ENCODE measurements around the gene IER3IP1.
"Not testable (repeated sequence)": the region's sequence is repeated elsewhere in the genome, so short reads cannot be mapped to it uniquely, and the experiment has no call there.

IER3IP1 gene

DNA sequence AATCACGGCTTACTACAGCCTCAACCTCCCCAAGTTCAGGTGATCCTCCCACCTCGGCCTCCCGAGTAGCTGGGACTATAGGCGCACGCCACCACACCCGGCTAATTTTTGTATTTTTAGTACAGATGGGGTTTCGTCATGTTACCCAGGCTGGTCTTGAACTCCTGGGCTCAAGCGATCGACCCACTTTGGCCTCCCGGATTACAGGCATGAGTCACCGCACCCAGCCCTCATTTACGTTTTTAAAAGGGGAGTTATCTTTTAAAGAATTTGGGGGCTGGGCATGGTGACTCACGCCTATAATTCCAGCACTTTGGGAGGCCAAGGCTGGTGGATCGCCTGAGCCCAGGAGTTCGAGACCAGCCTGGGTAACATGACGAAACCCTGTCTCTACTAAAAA, 17.8 kb downstream of the IER3IP1 start:
- DNase-seq: not testable (repeated sequence)

DNA sequence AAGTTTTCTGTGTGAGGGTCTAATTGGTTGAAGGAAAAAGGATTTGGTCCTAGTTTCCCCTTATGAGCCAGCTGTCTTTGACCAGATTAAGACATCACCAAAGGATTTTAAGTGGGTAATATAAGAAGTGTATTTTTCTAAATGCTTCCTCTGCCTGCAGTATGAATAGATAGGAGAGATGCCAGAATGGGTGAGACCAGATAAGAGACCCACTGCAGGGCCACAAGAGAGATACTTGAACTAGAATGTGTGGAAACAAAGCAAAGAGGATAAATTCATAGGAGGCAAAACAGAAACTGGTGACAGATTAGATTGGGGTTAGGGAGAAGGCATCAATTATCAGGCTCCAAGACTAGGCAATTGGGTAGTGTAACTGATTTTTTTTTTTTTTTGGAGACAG, 24.7 kb downstream of the IER3IP1 start:
- DNase-seq: no peak

DNA sequence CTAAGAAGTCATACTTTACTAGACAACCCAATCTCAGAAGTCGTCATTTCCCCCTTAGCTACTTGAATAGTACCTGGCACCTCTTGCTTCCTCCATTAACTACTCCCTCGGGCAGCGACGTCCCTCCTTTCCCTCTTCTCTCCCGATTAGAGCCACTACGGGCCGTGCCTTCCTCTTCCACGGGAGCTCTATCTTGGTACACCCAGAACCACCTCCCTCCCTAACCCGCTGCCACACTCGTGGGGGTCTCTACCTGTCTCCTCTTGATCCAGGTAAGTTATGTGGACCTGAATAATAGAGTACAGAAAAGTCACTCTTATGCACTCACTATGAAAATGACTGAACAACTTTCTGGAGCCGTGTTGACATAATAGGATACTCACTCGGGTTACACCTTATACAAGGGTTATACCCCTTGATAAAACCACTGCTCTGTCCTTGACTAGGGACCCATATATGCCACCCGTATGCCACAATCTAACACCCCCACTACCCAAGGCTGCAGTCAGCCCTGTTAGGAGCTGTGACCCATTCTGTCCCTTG, 25.3 kb downstream of the IER3IP1 start:
- DNase-seq: no peak

DNA sequence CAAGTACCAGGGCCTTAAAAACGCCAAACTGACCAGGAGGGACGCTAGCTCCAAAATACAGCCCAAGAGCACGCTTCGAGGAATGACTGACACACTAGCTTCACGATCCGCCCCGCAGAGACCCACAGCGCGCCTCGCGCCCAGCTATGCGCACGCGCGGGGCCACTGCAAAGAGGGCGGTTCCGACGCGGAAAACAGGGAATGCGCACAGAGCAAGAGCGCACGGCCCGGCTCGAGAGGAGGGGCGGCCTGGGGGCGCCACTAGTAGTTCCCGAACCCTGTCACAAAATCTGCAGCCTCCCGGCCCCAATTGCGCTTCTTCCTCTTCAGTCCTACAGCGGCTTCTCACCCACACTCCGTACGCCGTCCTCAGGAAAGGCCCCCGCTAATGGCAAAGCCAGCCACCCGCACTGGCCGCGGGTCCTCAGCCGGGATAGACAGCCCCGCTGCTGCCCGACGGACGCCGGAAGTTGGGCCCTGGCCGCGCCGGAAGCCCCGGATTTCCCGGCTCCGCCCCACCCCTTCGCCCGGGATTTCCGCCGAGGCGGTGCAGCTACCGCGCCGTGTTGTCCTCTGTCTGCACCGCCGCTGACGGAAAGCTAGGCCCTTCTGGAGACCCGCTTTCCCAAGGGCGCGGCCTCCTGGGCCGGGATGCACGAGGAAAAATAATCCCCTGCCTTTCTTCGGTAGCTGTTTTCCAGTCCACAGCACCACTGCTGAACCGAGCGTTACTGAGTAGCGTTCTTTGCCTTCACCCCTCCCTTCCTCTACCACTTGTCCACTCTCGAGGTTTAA, 25.9 kb downstream of the IER3IP1 start, which contains the start of gene HDHD2:
TSS of gene HDHD2 (minus strand) at position 472 of the 795 bp plus-strand sequence. CDS start 14,061 bp downstream, outside the sequence.
- DNase-seq: peak; percentile 97

DNA sequence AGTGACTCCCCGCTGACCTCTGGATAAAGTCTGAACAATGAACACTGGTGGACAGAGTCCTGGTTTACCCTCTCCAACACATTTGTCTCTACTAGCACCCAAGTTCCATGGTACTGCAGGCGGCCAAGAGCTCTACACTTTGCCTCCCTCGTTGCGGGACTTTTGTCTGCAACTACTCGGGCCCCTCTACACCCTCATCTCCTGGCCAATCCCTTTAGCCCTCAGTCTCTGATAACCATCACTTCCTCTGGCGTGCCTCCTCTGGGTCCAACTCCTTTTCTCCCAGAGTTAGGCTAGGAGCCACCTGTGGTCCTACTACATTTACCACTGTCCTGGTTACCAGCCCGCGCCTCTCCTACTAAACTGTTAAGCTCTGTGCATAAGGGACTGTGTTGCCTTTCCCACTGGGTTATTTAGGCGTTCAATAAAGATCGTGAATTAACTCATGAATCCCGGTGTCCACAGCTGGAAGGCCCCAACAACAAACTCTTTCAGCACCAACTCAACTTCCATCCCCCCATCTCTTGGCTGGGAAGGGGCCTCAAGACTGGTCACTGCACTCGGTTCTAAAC, 26.6 kb downstream of the IER3IP1 start:
- DNase-seq: no peak

DNA sequence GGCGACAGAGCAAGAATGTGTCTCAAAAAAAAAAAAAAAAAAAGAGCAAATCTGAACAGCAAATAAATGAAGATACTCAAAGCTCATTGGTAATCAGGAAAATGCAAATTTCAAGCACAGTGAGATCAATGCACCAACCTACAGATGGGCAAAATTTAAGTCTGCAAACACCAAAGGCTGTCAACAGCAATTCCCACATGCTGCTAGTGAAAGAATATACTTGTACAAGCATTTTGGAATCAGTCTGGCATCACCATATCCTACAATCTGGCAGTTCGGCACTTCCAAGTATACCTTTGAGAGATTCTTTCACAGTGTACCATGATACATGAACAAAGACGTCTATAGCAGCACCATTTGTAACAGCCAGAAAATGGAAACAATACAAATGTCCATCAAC, 30.0 kb downstream of the IER3IP1 start:
- DNase-seq: no peak

DNA sequence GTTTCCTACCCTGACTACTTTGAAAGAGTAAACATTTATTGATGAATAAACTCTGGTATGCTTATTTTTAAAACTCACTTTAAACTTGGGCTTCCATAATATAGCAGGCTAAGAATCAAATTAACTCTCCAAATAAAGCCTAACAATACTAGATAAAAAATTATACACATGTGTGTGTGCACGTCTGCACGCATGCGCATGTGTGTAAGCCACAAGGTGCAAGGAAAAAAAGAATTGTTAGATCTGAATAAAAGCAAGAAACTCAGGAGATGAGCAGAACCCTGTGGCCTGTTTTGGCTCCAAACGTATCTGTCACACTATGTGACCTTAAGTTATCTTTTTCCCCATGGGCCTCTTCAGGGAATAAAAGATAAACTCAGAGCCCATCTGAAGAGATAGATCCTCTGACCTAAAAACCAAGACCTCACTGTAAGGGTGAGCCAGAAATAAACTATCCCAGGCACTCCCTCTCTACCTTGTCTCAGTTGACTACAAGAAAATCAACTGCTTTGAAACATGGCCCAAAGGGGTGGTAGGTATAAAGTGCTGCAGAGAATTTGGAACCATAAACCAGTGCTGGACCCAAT, 32.2 kb downstream of the IER3IP1 start:
- DNase-seq: no peak

DNA sequence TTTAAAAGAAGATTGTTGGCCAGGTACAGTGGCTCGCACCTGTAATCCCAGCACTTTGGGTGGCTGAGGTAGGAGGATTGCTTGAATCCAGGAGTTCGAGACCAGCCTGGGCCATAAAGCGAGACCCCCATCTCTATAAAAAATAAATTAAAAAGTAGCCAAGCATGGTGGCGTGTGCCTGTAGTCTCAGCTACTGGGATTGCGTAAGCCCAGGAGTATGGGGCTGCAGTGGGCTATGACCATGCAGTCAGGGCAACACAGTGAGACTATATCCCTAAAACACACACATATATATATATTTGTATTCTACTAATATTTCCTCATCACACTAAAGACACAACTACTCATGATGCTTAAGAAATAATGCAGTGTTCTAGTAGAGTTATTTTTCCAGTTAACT, 33.0 kb downstream of the IER3IP1 start:
- no peak for DNase-seq

DNA sequence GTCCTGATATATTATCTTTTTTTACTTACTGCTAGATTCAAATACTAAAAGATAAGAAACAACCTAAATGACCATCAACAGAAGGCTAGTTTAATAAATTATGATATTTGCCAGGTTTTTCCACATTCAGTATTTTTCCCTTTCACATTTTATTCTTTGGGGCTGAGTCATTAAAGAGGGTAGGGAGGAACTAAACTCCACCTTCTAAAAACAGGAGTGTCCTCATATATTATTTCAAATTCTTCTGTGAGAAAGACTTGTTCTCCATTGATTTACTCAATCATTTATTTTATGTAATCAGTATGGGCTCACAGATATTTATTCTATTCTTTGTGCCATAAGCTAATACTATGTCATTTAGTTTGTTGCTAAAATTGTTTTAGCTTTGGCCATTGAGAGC, 34.9 kb downstream of the IER3IP1 start:
- DNase-seq: no peak

DNA sequence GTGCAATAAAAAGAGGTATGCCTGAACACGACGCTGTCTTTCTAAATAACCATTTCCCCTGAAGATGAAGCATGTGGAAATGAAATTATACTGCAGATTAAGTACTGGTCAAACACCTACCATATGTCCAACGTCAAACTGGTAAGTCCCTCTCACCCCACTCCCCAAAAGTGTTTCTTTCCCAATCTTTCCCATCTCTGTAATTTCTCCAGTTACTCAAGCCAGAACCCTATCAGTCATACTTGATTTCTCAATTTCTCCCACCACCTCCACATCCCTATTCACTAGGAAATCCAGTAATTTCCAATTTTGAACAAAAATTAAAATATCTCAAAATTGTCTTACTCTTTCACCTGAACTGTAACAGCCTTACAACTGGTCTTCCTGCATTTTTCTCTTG, 55.0 kb downstream of the IER3IP1 start:
- DNase-seq: no peak

DNA sequence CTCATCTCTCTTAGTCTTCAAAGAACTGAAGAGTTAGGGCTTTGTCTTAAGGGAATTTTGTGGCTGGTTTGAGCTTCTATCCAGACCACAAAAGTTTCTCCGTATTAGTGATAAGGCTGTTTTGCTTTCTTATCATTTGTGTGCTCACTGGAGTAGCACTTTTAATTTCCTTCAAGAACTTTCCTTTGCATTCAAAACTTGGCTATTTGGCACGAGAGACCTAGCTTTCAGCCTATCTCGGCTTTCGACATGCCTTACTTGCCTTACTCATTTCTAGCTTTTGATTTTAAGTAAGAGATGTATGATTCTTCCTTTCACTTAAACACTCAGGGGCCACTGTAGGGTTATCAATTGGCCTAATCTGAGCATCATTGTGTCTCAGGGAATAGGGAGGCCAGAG, 55.7 kb downstream of the IER3IP1 start:
- no peak for DNase-seq

DNA sequence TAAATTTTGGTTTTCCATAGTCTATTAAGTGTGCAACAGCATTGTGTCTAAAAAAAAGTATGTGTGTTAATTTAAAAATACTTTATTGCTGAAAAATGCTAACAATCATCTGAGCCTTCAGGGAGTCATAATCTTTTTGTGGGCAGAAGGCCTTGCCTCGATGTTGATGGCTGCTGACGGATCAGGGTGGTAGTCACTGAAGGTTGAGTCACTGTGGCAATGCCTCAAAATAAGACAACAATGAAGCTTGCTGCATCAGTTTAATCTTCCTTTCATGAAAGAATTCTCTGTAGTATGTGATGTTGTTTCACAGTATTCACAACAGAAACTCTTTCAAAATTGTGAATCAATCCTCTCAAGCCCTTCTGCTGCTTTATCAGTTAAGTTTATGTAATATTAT, 57.2 kb downstream of the IER3IP1 start:
- no peak for DNase-seq

DNA sequence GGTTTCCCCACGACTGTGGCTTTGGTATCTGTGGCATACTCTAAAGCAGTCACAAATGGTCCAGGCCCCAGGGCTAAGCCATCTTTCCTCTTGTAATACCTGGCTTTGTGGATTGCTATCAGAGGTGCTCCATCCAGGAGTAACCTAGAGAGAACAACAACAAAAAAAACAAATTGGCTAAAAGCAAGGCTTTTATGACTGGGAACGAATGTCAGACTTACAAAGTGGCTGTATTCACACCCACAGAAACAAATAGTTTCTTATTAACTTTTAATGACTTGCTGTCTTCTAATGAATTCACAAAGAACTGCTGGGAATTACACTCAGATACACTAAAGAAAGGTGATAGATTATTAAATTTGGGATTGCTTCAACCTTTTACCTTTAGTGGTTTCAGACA, 61.0 kb downstream of the IER3IP1 start:
- no peak for DNase-seq

DNA sequence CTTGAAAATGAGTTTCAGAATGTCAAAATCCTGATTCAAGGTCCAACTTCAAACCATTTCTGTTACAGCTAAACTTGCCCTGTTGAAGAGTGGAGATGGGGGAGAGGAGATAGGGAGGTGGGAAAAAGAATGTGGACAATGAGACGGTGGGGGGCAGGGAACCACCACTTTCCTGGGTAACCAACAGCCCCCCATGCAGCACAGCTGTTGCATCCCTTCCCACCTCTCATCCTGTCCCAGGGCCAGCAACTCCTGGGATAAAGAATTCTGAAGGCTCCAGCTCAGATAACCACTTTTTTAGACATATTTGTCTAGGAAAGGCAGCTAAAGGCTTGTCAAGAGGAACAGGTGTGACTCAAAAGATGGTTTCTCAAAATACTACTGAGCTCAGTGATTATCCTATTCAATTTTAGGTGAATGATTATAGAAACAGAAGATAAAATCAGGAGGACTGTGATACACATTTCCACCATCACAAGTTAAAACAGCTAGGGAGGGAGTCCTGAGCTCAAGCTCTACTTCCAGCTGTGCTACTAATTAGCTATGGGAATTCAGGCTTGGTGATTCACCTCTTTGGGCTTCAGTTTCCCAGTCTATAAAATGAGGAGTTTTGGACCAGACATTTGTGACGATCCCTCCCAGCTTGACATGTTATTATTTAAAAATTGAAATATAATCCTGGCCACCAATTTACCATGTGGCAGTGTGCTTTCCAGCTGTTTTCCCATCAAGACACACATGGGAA, 62.2 kb downstream of the IER3IP1 start:
- no peak for DNase-seq

DNA sequence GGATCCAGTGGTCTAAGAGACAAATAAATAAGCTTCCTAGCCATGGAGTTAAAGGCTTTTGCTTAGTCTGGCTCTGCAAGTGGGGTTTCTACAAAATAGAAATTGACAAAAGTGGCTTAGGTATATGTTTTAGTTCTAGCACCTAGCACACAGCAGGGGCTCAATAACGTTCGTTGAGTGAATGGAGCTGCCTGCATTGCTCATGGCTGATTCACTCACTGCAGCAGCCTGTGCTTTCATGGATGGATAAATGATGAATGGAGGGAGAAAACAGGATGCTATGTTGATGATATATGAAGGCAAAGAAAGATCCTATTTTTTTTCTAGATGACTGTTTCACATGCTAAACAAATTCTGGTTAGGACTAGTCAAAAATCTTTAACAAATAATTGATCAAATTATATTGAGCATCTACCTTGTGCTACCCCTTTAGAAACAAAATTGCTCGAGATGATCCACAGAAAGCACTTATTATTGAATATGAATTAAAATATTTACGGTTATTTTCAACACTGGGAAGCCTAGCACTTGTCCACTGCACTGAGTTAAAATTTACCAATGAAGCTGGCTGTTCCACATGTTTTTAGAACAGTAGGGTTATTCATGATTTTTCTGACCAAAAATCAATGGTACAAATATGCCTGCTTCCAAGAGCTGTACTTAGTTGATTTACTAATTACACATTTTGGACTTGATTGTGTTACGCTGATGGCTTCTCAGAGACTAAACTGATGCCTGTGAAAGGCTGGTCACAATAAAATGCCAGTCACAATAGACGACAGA, 65.5 kb downstream of the IER3IP1 start:
- DNase-seq: no peak

DNA sequence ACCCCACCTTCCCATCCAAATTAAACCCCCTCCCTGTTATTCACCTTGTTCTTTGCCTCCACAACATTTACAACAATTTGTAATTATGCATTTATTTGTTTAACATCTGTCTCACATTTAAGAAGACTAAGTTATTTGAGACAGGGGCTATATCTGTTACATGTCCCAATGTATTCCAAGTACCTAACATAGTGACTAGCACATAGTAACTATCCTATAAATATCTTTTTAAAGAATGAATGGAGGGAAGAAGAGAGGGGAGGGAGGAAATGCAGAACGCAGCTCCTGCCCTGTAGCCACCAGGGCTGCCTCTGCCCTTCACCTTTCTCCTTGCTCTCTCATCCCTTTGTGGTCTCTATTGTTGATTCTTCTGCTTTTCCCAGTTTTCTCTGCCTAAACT, 66.4 kb downstream of the IER3IP1 start:
- no peak for DNase-seq

DNA sequence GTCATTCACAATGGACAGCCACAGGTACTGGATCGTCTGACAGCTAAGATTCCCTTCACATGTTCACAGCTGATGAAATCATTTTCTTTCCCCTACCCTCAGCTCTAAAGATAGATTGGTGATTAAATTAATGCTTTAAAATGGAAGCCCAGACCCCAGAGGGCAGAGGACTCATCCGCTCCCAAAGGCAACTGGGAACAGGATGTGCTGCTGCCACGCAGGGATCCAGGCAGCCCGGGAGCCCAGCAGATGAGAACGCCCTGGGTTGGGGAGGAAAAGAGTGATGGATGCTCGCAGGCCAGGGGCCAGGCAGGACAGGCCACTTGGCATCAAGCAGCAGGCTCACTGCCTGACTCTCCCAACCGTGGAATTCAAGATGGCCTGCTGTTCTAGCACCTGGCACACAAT, 67.2 kb downstream of the IER3IP1 start:
- no peak for DNase-seq

DNA sequence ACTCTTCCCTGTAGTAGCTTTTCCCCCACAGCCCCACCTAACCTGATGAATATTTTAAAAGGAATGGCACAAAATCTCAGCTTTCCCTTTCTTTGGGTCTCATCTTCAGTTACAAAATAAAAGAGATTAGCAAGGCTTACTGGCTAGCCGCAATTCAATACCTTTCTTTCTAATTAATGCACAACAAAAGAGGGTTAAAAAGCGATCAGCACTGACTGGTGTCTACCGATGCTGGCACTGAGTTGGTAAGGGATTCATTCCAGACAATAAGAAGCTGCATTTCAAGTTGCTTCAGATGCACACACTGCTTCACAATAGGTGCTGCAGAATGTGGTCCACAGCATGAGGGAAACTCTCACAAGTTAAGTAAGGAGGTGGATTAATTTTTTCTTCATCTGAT, 67.8 kb downstream of the IER3IP1 start:
- DNase-seq: no peak
